Heart right ventricle (tissue), 16 donors: Measurements from ENCODE around the gene RITA1. TPM values are rescaled to one million over a fixed set of nuclear protein-coding genes. Genes with fewer than 3 reads are reported as not detected.

ENCODE experiments used
- ATAC-seq, 8 donors: fragments of 200-7000 bp; cut with Tn5 transposase; one replicate each; pipeline ENCODE4 v1.9.1; 2020; ENCODE audit warnings: mild to moderate bottlenecking in 8 of 8, moderate library complexity in 8 of 8, moderate number of reproducible peaks in 1 of 8
- DNase-seq, 2 donors: peaks; one replicate each; pipeline ENCODE4 v3.0.0-alpha.2; 2020
- H3K27ac ChIP-seq, 10 donors: fragments of 200-600 bp; sonication (generic) in 2 of 10; one replicate each; pipeline versions ENCODE4 v1.5.0 to v1.8.0; 2020 to 2022; ENCODE audit warnings: mild to moderate bottlenecking in 3 of 10
- H3K27me3 ChIP-seq, 7 donors: fragments of 200-600 bp; one replicate each; pipeline ENCODE4 v1.8.0; 2021 to 2022; ENCODE audit warnings: mild to moderate bottlenecking in 2 of 7
- H3K36me3 ChIP-seq, 9 donors: fragments of 200-600 bp; sonication (generic) in 1 of 9; one replicate each; pipeline versions ENCODE4 v1.5.0 to v1.8.0; 2020 to 2022; ENCODE audit warnings: mild to moderate bottlenecking in 2 of 9
- H3K4me1 ChIP-seq, 9 donors: fragments of 200-600 bp; sonication (generic) in 1 of 9; one replicate each; pipeline versions ENCODE4 v1.5.0 to v1.8.0; 2020 to 2022; ENCODE audit warnings: mild to moderate bottlenecking in 4 of 9
- H3K4me3 ChIP-seq, 10 donors: fragments of 200-600 bp; sonication (generic) in 2 of 10; one replicate each; pipeline versions ENCODE4 v1.5.0 to v1.8.0; 2020 to 2022; ENCODE audit warnings: mild to moderate bottlenecking in 7 of 10, moderate library complexity in 2 of 10
- H3K9me3 ChIP-seq, 11 donors: fragments of 200-600 bp in 10 of 11; sonication (generic) in 2 of 11; one replicate each; pipeline versions ENCODE4 v1.5.0 to v1.8.0; 2013 to 2022; ENCODE audit warnings: mild to moderate bottlenecking in 2 of 11, control low read depth in 1 of 11, moderate library complexity in 1 of 11
- WGBS, 2 donors: extraction: QIAGEN DNeasy Blood & Tissue Kit; methylation state at CpG; one replicate each; pipeline ENCODE4 v1.1.7; 2013; ENCODE audit warnings: inconsistent platforms in 1 of 2; 5-methylcytosine and 5-hydroxymethylcytosine counted together
- intact Hi-C, 10 donors: fragments of 100-400 bp; cut with DNase I; formaldehyde crosslinking; loops; one replicate each; pipeline versions ENCODE4 v1.11.1 to v1.14.2; 2022
- polyA plus RNA-seq, 2 donors: library from polyadenylated mRNA; stranded (reverse); fragments of 200-250 nt; gene quantifications; one replicate each; pipeline ENCODE4 v1.2.3, GENCODE V29; 2013
- total RNA-seq, 10 donors: library from RNA; stranded (reverse); fragmentation: NEBNext Ultra II Directional in 3 of 10; extraction: Animal tissue kit (Norgen Biotek cat#: 25700) in 3 of 10; gene quantifications; one replicate each; pipeline versions ENCODE4 v1.2.1 to v1.2.4, GENCODE V29; 2021 to 2023
- TF ChIP-seq, protein P1 (sequence below), 9 donors: fragments of 200-600 bp; sonication (generic) in 2 of 9; IDR thresholded peaks; one replicate each; pipeline versions ENCODE4 v1.5.0 to v1.8.0; 2021 to 2022; ENCODE audit warnings: antibody characterized with exemption in 9 of 9, mild to moderate bottlenecking in 5 of 9, moderate library complexity in 1 of 9
- donor health status: Arrhythmogenic right ventricular cardiomyopathy.
- donor health status: ischemic (EF 13 %, LVEDD 7.1; RV severe dilation, severe dysfunction).
- donor health status: healthy with polysubstance abuse.
- donor health status: DM: no; HTN: yes; CAD: no.
- donor health status: DM: no; HTN: no; CAD: no.
- donor health status: ischemic (EF 25% LVEDD 6.9; RV normal size, moderate dysfunction).
- donor health status: ischemic (EF 25% LVEDD 5.7; RV mildly dilated, moderate dysfunction).
- donor health status: healthy.
- donor health status: DM: yes; HTN: yes; CAD: no.
- donor health status: Ischemic cardiomyopathy.
- donor health status: ischemic (EF 35%, LVEDD 5.7; RV mildly dilated, moderate dysfunction).
- donor health status: nonischemic (EF 11% LVEDD 7.7; RV severe dilation, severe dysfunction).
- donor health status: DM: yes; HTN: yes; CAD: no.
- donor health status: PGD.
- donor health status: ischemic (EF 29% LVEDD 5.4; RV normal size, mild dysfunction).
- donor health status: nonischemic (EF 23%, LVEDD 6.1; RV moderate dilation, normal function).

Gene RITA1
- total and polyA plus RNA-seq, 12 donors, result 8.0 to 20.8 (median 13.7) TPM

DNA sequence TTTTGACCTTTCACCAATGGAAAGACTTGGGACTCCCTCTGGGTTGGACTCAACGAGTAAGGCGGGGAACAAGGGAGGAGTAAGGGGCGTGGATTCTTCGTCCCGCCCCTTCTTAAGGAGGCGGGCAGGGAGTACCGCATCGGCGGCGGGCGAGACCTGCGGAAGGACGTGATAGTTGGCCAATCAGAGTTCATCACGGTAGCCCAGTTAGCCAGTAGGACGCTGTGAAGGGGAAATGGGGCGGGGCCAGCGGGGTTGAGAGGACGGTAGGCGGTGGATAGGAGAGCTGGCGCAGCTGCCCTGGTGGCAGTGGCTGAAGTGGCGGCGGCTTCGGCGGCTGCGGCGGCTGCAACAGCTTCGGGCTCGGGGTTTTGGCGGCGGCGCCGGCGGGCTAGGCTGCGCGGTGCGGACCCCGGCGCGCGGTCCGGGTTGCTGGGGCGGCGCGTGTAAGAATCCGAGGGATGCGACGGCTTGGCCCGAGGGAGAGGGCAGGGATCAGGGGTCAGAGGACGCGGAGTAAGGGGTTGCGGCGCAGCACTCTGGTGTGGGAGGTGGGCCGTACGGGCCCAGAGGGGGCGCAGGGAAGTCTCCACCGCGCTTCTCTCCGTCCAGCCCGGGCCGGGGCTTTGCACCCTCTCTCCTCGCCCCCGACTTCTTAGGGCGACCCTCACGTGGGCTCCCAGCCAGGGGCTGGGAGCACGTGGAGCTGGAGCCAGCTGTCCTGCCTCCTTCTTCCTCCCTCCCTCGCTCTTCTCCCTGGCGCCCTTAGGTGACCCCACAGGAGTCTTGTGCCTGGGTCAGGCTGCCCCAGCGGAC lies 35.9 kb downstream of the RITA1 start, which contains the start of gene TPCN1:
TPCN1 (plus strand) TSS at position 284 of the 816 bp plus-strand sequence. CDS start 5,389 bp downstream, outside the sequence.
- intact Hi-C loops, result loop anchor here in 3 of 10 donors (1.0 to 5.0 kb wide), 4 partner anchors 34 to 41 kb away; partner anchors contain the start of genes DDX54 (in 1 of the 3) and RITA1 (in 1 of the 3)
- TF ChIP-seq, protein P1, sequence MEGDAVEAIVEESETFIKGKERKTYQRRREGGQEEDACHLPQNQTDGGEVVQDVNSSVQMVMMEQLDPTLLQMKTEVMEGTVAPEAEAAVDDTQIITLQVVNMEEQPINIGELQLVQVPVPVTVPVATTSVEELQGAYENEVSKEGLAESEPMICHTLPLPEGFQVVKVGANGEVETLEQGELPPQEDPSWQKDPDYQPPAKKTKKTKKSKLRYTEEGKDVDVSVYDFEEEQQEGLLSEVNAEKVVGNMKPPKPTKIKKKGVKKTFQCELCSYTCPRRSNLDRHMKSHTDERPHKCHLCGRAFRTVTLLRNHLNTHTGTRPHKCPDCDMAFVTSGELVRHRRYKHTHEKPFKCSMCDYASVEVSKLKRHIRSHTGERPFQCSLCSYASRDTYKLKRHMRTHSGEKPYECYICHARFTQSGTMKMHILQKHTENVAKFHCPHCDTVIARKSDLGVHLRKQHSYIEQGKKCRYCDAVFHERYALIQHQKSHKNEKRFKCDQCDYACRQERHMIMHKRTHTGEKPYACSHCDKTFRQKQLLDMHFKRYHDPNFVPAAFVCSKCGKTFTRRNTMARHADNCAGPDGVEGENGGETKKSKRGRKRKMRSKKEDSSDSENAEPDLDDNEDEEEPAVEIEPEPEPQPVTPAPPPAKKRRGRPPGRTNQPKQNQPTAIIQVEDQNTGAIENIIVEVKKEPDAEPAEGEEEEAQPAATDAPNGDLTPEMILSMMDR (IDR thresholded peaks at IDR 0.05), result peak in 2 of 9 donors; percentile 6 to 11
- WGBS, 2 donors, result 1% methylated on average over 52 to 68 of the region's 68 CpGs
- no peaks in the 10 kb centered on the region for H3K9me3 ChIP-seq
- H3K4me3 ChIP-seq, result peak within 1 kb of the TSS; percentile 73 to 97 (median 92)
- H3K27ac ChIP-seq, result peak within 1 kb of the TSS; percentile 88 to 99 (median 96)
- ATAC-seq, result peak; percentile 94 to 98 (median 96)
- peaks cover 8 to 61% (median 41%) of the 10 kb centered on the region in 9 donors for H3K4me1 ChIP-seq
- H3K27me3 ChIP-seq, result no peaks in the 10 kb centered on the region
- H3K36me3 ChIP-seq, result peaks cover 0 to 7% (median 0%) of the 10 kb centered on the region in 9 donors
- peak; percentile 99 to 100 for DNase-seq

DNA sequence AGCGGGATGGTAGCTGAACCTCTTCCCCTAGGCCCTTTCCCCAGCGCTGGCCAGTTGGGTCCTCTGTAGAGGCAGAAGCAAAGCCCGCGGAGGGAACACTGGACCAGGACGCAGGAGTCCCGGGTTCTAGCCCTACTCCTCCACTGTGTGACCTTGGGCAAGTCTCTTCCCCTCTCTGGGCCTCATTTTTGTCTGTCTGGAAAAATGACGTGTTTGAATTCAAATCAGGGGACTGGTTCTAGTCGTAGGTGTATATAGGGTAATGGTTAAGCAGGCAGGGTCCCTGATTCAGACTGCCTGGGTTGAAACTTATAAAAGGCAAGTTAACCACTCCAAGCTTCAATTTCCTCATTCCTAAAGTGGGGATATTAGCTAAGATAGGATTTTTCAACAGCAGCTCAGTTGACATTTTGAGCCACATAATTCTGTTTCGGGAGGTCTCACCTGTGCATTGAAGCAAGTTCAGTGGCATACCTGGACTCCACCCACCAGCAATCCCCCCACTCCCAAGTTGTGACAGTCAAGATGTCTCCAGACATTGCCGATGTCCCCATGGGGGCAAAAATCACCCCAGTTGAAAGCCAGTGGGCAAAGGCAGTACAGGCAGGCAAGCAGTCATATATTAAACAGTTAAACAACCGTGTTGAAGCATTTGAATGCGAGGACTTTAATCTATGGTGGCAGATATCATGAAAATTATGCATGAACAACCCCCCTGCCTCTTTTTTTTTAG lies 36.6 kb downstream of the RITA1 start:
- TF ChIP-seq, protein P1 (IDR thresholded peaks at IDR 0.05), result no peak
- Histone ChIP-seq H3K27me3 (no peaks in the 10 kb centered on the region), H3K9me3 (no peaks in the 10 kb centered on the region), H3K4me1 (peaks cover 13 to 61% (median 49%) of the 10 kb centered on the region in 9 donors), H3K27ac (peak overlapping the region; percentile 88 to 99 (median 96)), H3K4me3 (peak overlapping the region; percentile 73 to 97 (median 92)), H3K36me3 (peaks cover 0 to 12% (median 3%) of the 10 kb centered on the region in 9 donors)
- intact Hi-C loops, result loop anchor here in 4 of 10 donors (1.0 to 5.0 kb wide), 6 partner anchors 35 to 77 kb away; partner anchors contain the start of genes DDX54 (in 2 of the 4) and RITA1 (in 2 of the 4)
- no peak for ATAC-seq
- no peak for DNase-seq
- WGBS, 2 donors, result 10 to 12% methylated on average over 12 of the region's 12 CpGs

DNA sequence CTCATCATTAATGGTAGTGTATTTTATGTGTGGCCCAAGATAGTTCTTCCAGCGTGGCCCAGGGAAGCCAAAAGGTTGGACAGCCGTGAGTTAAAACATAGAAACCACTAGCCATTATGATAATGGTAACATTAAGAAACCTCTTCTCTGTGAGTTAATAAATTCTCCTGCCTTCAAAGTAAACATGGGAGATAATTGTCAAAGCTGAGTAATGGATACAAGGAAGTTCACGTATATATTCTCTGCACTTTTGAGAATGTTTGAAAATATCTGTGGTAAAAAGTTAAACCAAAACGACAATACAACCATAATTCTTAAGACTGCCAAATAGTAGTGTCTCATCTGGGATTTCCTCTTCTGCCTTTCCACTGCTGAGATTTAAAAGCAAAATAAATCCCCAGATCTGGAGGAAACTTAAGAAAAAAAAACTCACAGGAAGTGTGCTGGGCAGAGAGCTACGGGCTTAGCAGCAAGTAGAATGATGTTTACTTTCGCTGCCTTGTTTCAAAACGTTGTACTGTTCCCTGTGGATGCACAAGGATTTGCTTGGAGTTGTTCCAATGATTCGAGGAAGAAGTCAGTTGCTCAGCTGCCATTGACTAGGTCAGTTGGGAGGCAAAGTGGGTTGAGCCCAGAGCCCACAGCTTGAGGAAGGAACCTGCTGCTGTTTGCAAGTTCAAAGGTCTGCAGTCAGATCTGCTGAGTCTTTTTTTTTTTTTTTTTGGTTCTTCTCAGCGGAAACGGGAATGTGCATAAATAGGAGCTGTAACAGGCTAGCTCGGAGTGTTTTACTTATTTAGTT lies 37.4 kb downstream of the RITA1 start:
- Histone ChIP-seq H3K9me3 (no peaks in the 10 kb centered on the region), H3K4me3 (peak overlapping the region in 9 of 10 donors; percentile 73 to 97 (median 93)), H3K36me3 (peaks cover 0 to 19% (median 7%) of the 10 kb centered on the region in 9 donors), H3K27ac (peak overlapping the region; percentile 88 to 99 (median 96)), H3K4me1 (peaks cover 18 to 64% (median 56%) of the 10 kb centered on the region in 9 donors), H3K27me3 (no peaks in the 10 kb centered on the region)
- TF ChIP-seq, protein P1 (IDR thresholded peaks at IDR 0.05), result no peak
- intact Hi-C loops, result loop anchor here in 4 of 10 donors (2.0 to 5.0 kb wide), 5 partner anchors 34 to 76 kb away; partner anchors contain the start of genes DDX54 (in 2 of the 4) and RITA1 (in 2 of the 4)
- 6% methylated on average over 11 of the region's 11 CpGs for WGBS, 2 donors
- ATAC-seq, result peak in 6 of 8 donors; percentile 18 to 39 (median 30)
- peak; percentile 57 to 82 for DNase-seq
